ENCODE measurements around the gene TMEM43. TPM values are rescaled to one million over a fixed set of nuclear protein-coding genes. Genes with fewer than 3 reads are reported as not detected.

Gene TMEM43
- total and polyA plus RNA-seq, 2 of the 8 experiments (the other 6 are each of a cell fraction or from before 2014, with no cell fraction given): 27.0 to 33.7 TPM

GRCh38 chr3:14129296-14129695 is 4.4 kb downstream of the TMEM43 start:
- Histone ChIP-seq H3K14ac (ENCODE audit: insufficient read length) (no peak overlapping the region), H2BK12ac (ENCODE audit: low read depth, low read length) (no peak overlapping the region), H3K9ac (replicated peaks in 1 of 4; ENCODE audit: extremely low read depth in 1 of 4, low read depth in 3 of 4, low read length in 3 of 4) (no peak overlapping the region), H4K91ac (replicated peaks; ENCODE audit: insufficient read length, low read length) (no peak overlapping the region), H3K4ac (replicated peaks; ENCODE audit: insufficient read length, low read depth, low read length) (no peak overlapping the region), H2BK5ac (ENCODE audit: low read depth, low read length) (no peak overlapping the region), H3K4me1 (replicated peaks in 1 of 4; ENCODE audit: control insufficient read depth in 3 of 4, insufficient read depth in 4 of 4, low read length in 3 of 4) (peaks cover 0 to 7% (median 6%) of the 10 kb centered on the region in 4 experiments; a peak in 5 of 7 replicates), H3K27me3 (replicated peaks in 1 of 4; ENCODE audit: control insufficient read depth in 3 of 4, extremely low read depth in 1 of 4, insufficient read depth in 3 of 4, low read length in 3 of 4) (no peaks in the 10 kb centered on the region), H2BK120ac (replicated peaks; ENCODE audit: low read depth, low read length) (no peak overlapping the region), H2AFZ (ENCODE audit: low read length) (no peak overlapping the region), H3K23me2 (ENCODE audit: low read depth, low read length) (peaks cover 6% of the 10 kb centered on the region; the same call in 1 of the 2 replicates), H3K9me3 (ENCODE audit: insufficient read depth in 2 of 2, low read depth in 1 of 2, low read length in 1 of 2) (no peaks in the 10 kb centered on the region), H3K79me1 (ENCODE audit: low read depth, low read length) (peaks cover 5% of the 10 kb centered on the region), H2AK5ac (ENCODE audit: low read depth, low read length) (no peak overlapping the region), H3K4me2 (ENCODE audit: insufficient read depth in 1 of 2, low read depth in 2 of 2, low read length in 2 of 2) (no peak overlapping the region), H3K23ac (ENCODE audit: insufficient read length) (no peak overlapping the region), H4K8ac (ENCODE audit: extremely low read depth, insufficient read depth, low read length) (no peak overlapping the region), H3K4me3 (ENCODE audit: extremely low read depth in 1 of 4, insufficient read depth in 2 of 4, low read depth in 3 of 4, low read length in 4 of 4) (no peak overlapping the region), H4K20me1 (replicated peaks in 1 of 2; ENCODE audit: control insufficient read depth in 1 of 2, insufficient read depth in 2 of 2, low read length in 2 of 2) (peaks cover 2 to 15% of the 10 kb centered on the region in 2 experiments), H2BK20ac (ENCODE audit: low read length) (no peak overlapping the region), H3K56ac (replicated peaks; ENCODE audit: insufficient read length, low read depth, low read length) (no peak overlapping the region), H4K5ac (ENCODE audit: insufficient read length, low read depth, low read length) (no peak overlapping the region), H3K27ac (ENCODE audit: low read depth, low read length) (no peak overlapping the region), H3K18ac (ENCODE audit: extremely low read depth, low read length) (no peak overlapping the region), H2BK15ac (ENCODE audit: low read length) (no peak overlapping the region), H3K79me2 (ENCODE audit: control insufficient read depth in 1 of 2, insufficient read depth in 2 of 2, low read length in 2 of 2) (peaks cover 7 to 22% of the 10 kb centered on the region in 2 experiments), H3K36me3 (ENCODE audit: control insufficient read depth in 2 of 4, insufficient read depth in 4 of 4, low read length in 3 of 4) (peaks cover 12 to 30% (median 21%) of the 10 kb centered on the region in 4 experiments)
- FAIRE-seq: no peak
- WGBS, 2 experiments (ENCODE audit: extremely low coverage in 1 of 2, insufficient coverage in 1 of 2, insufficient read length in 1 of 2, insufficient replicate concordance in 2 of 2, low coverage in 1 of 2, low lambda C conversion rate in 2 of 2, missing lambda C conversion rate in 1 of 2): 96% methylated on average over 6 of the region's 6 CpGs; no CpG with 5 or more reads in 1 of the 2 experiments
- TF ChIP-seq HDAC6 (IDR thresholded peaks at IDR 0.05; ENCODE audit: low read depth, low read length): no peak
- CTCF ChIA-PET (ENCODE audit: partially characterized antibody): interaction anchor here (1.0 kb wide), 1 partner anchor 13 kb away, joined by 3 read pairs; no protein-coding TSS in a partner anchor
- no peak for DNase-seq (ENCODE audit: low read depth in 1 of 2, low spot score in 2 of 2)
- POLR2A ChIA-PET (ENCODE audit: partially characterized antibody): no interaction called here
